ENCODE data around the gene ZNF664.

Gene ZNF664

GRCh38 chr12:124011435-124012115 is 38.6 kb downstream of the ZNF664 start:
- DNase-seq, result no peak

- no peak for DNase-seq
These were observed 40.1 kb downstream of the ZNF664 start for GRCh38 chr12:124013073-124013472.

- no peak for DNase-seq
These were observed 42.8 kb downstream of the ZNF664 start for GRCh38 chr12:124015494-124016461.

- no peak for DNase-seq
These were observed 44.0 kb downstream of the ZNF664 start for GRCh38 chr12:124017064-124017463.

- no peak for DNase-seq
These were observed 45.5 kb downstream of the ZNF664 start for GRCh38 chr12:124018539-124018938.

- no peak for DNase-seq
These were observed 46.1 kb downstream of the ZNF664 start for GRCh38 chr12:124019115-124019514.

GRCh38 chr12:124020514-124020949 is 47.5 kb downstream of the ZNF664 start:
- DNase-seq, result no peak

- DNase-seq, result no peak
These were observed 48.0 kb downstream of the ZNF664 start for GRCh38 chr12:124021007-124021406.

- DNase-seq, result no peak
These were observed 49.1 kb downstream of the ZNF664 start for GRCh38 chr12:124022161-124022560.

- no peak for DNase-seq
These were observed 51.3 kb downstream of the ZNF664 start for GRCh38 chr12:124024263-124024678.

GRCh38 chr12:124024776-124025175 is 51.8 kb downstream of the ZNF664 start:
- DNase-seq, result no peak

GRCh38 chr12:124025661-124026060 is 52.6 kb downstream of the ZNF664 start:
- DNase-seq, result no peak

GRCh38 chr12:124026755-124027745 is 54.0 kb downstream of the ZNF664 start:
- DNase-seq, result no peak

GRCh38 chr12:124027753-124028554 is 54.9 kb downstream of the ZNF664 start:
- DNase-seq, result no peak

- DNase-seq, result no peak
These were observed 55.5 kb downstream of the ZNF664 start for GRCh38 chr12:124028555-124028925.

GRCh38 chr12:124030008-124030407 is 57.0 kb downstream of the ZNF664 start:
- DNase-seq, result no peak

GRCh38 chr12:124030510-124030909 is 57.5 kb downstream of the ZNF664 start:
- no peak for DNase-seq

- no peak for DNase-seq
These were observed 58.0 kb downstream of the ZNF664 start for GRCh38 chr12:124031058-124031457.

GRCh38 chr12:124032265-124032886 is 59.4 kb downstream of the ZNF664 start:
- no peak for DNase-seq

- DNase-seq, result no peak
These were observed 60.8 kb downstream of the ZNF664 start for GRCh38 chr12:124033859-124034258.

- DNase-seq, result no peak
These were observed 61.3 kb downstream of the ZNF664 start for GRCh38 chr12:124034297-124034696.

All from activated naive CD4-positive, alpha-beta T cell treated with Interleukin-2 at 50 U/mL for 16 hours (primary cell).